HEK293 (cell line): ENCODE data around the gene LRIT3.

Source experiments
- CTCF ChIA-PET: fragments of 350-600 bp; formaldehyde crosslinking; extraction: SDS; loops from one replicate; lab custom pipeline; 2021; ENCODE audit warnings: antibody characterized with exemption; lab: Yijun Ruan, JAX
- POLR2A ChIA-PET: fragments of 300-600 bp; formaldehyde crosslinking; extraction: SDS; loops from one replicate; lab custom pipeline; 2020; ENCODE audit warnings: antibody characterized with exemption, inconsistent platforms; lab: Yijun Ruan, JAX
- H3K27ac ChIP-seq: fragments of 200-500 bp; sonication (Bioruptor generic); 2 replicates; pipeline ENCODE4 v1.5.1; 2014; ENCODE audit warnings: low read depth, low read length, control low read depth, inconsistent platforms; ENCODE audit errors: extremely low read depth
- H3K36me3 ChIP-seq, 2 experiments: fragments of 200-500 bp in 1 of 2; sonication (Bioruptor generic) in 1 of 2; 1 replicate in 1 of 2; 2 replicates in 1 of 2; pipeline ENCODE4 v1.5.1; 2014 to 2017; ENCODE audit warnings: inconsistent platforms in 2 of 2, low read length in 2 of 2; ENCODE audit not compliant: control insufficient read depth in 2 of 2, insufficient read depth in 1 of 2
- H3K4me1 ChIP-seq: fragments of 200-500 bp; sonication (Bioruptor generic); 2 replicates; pipeline ENCODE4 v1.5.1; 2014; ENCODE audit warnings: mild to moderate bottlenecking, low read length, inconsistent platforms; ENCODE audit not compliant: control insufficient read depth, insufficient read depth
- H3K4me3 ChIP-seq: 2 replicates; pipeline ENCODE4 v1.5.1; 2011; ENCODE audit warnings: low read depth, mild to moderate bottlenecking, control low read depth, low read length, moderate library complexity
- H3K9me3 ChIP-seq: fragments of 200-500 bp; sonication (Bioruptor generic); 2 replicates; pipeline ENCODE4 v1.5.1; 2014; ENCODE audit warnings: low read depth, low read length, inconsistent platforms; ENCODE audit not compliant: control insufficient read depth, insufficient read depth
- IKZF3 ChIP-seq: fragments of 450-650 bp; IDR thresholded peaks from 2 replicates; pipeline ENCODE4 v1.5.0; 2018; ENCODE audit warnings: missing biosample characterization, mild to moderate bottlenecking, missing genetic modification characterization, moderate library complexity
- KLF10 ChIP-seq: fragments of 450-650 bp; IDR thresholded peaks from 2 replicates; pipeline ENCODE4 v1.5.1; 2018; ENCODE audit warnings: missing biosample characterization, mild to moderate bottlenecking, missing genetic modification characterization
- KLF8 ChIP-seq: fragments of 450-650 bp; formaldehyde crosslinking; IDR thresholded peaks from 2 replicates; pipeline ENCODE4 v1.5.1; 2016; ENCODE audit warnings: missing biosample characterization, missing genetic modification characterization
- KLF9 ChIP-seq: fragments of 450-650 bp; formaldehyde crosslinking; IDR thresholded peaks from 2 replicates; pipeline ENCODE4 v1.5.1; 2016; ENCODE audit warnings: missing biosample characterization, missing genetic modification characterization, low read depth
- MEIS1 ChIP-seq: sonication (generic); formaldehyde crosslinking; IDR thresholded peaks from 2 replicates; pipeline ENCODE4 v1.8.1; 2022; ENCODE audit warnings: missing genetic modification reagents, mild to moderate bottlenecking, borderline replicate concordance
- PRDM10 ChIP-seq: fragments of 450-650 bp; formaldehyde crosslinking; IDR thresholded peaks from 2 replicates; pipeline ENCODE4 v1.5.1; 2016; ENCODE audit warnings: missing biosample characterization, missing genetic modification characterization
- PRDM6 ChIP-seq: fragments of 450-650 bp; formaldehyde crosslinking; IDR thresholded peaks from 2 replicates; pipeline ENCODE4 v1.5.1; 2017; ENCODE audit warnings: missing biosample characterization, missing genetic modification characterization
- ZBTB20 ChIP-seq: fragments of 450-650 bp; formaldehyde crosslinking; IDR thresholded peaks from 2 replicates; pipeline ENCODE4 v1.5.1; 2016; ENCODE audit warnings: missing biosample characterization, missing genetic modification characterization
- ZBTB44 ChIP-seq: fragments of 450-650 bp; IDR thresholded peaks from 2 replicates; pipeline ENCODE4 v1.5.1; 2018; ENCODE audit warnings: missing biosample characterization, mild to moderate bottlenecking, missing genetic modification characterization
- ZBTB8A ChIP-seq: fragments of 450-650 bp; formaldehyde crosslinking; IDR thresholded peaks from 2 replicates; pipeline ENCODE4 v1.5.1; 2016; ENCODE audit warnings: missing biosample characterization, missing genetic modification characterization
- ZFP37 ChIP-seq: fragments of 450-650 bp; formaldehyde crosslinking; IDR thresholded peaks from 2 replicates; pipeline ENCODE4 v1.5.1; 2016; ENCODE audit warnings: missing biosample characterization, missing genetic modification characterization
- ZNF157 ChIP-seq: fragments of 450-650 bp; formaldehyde crosslinking; IDR thresholded peaks from 2 replicates; pipeline ENCODE4 v1.5.1; 2016; ENCODE audit warnings: missing biosample characterization, missing genetic modification characterization
- ZNF341 ChIP-seq: fragments of 450-650 bp; formaldehyde crosslinking; IDR thresholded peaks from 2 replicates; pipeline ENCODE4; 2016; ENCODE audit warnings: low read depth, missing biosample characterization, missing genetic modification characterization
- ZNF544 ChIP-seq: fragments of 450-650 bp; formaldehyde crosslinking; IDR thresholded peaks from 2 replicates; pipeline ENCODE4 v1.5.0; 2017; ENCODE audit warnings: missing biosample characterization, missing genetic modification characterization
- ZNF560 ChIP-seq: fragments of 450-650 bp; formaldehyde crosslinking; IDR thresholded peaks from 2 replicates; pipeline ENCODE4 v1.5.1; 2017; ENCODE audit warnings: missing biosample characterization, missing genetic modification characterization, borderline replicate concordance
- ZNF596 ChIP-seq: fragments of 450-650 bp; IDR thresholded peaks from 2 replicates; pipeline ENCODE4 v1.5.0; 2018; ENCODE audit warnings: missing biosample characterization, mild to moderate bottlenecking, missing genetic modification characterization, moderate library complexity
- ZNF645 ChIP-seq: fragments of 450-650 bp; formaldehyde crosslinking; IDR thresholded peaks from 2 replicates; pipeline ENCODE4; 2016; ENCODE audit warnings: missing biosample characterization, missing genetic modification characterization
- ZNF76 ChIP-seq: fragments of 450-650 bp; formaldehyde crosslinking; IDR thresholded peaks from 2 replicates; pipeline ENCODE4; 2016; ENCODE audit warnings: low read depth, missing biosample characterization, missing genetic modification characterization, borderline replicate concordance
- ZSCAN30 ChIP-seq: fragments of 450-650 bp; IDR thresholded peaks from 2 replicates; pipeline ENCODE4 v1.5.1; 2018; ENCODE audit warnings: missing biosample characterization, mild to moderate bottlenecking, missing genetic modification characterization, moderate library complexity

LRIT3 gene

DNA sequence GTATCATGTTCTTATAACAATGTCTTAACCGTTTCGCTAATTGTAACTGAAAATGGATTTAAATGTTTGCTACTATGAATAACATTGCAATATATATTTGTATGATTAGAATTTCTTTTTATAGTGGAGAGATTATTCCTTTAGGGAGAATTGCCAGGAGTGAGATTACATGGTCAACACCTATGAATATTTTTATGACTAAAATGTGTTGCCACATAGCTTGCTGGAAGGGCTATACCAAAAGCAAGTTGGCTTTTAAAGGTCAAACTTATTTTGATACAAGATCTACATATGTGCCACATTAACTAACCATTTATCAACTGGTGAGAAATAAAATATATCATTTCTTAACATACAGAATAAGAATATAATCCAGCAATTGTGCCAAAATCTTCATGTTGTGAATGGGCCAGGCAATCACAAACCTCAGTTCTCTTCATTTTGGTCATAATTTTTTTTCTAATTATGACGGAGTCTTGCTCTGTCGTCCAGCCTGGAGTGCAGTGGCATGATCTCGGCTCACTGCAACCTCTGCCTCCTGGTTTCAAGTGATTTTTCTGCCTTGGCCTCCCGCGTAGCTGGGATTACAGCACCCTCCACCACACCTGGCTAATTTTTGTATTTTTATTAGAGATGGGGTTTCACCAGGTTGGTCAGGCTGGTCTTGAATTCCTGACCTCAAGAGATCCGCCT lies 54.8 kb downstream of the LRIT3 start (continued):
- no peak for TF ChIP-seq PRDM6 (tag by site-specific recombination)

GRCh38 chr4:109908731-109909130 lies 60.8 kb downstream of the LRIT3 start:
- no peak overlapping the region for H3K27ac ChIP-seq
- ChIA-PET POLR2A (no interaction called here), CTCF (no interaction called here)
- TF ChIP-seq ZNF76 (tag by site-specific recombination) (no peak), ZSCAN30 (tag by site-specific recombination) (no peak), ZNF645 (no peak)
- no peaks in the 10 kb centered on the region for H3K36me3 ChIP-seq
- no peaks in the 10 kb centered on the region for H3K9me3 ChIP-seq
- H3K4me1 ChIP-seq: no peaks in the 10 kb centered on the region
- H3K4me3 ChIP-seq: no peak overlapping the region

DNA sequence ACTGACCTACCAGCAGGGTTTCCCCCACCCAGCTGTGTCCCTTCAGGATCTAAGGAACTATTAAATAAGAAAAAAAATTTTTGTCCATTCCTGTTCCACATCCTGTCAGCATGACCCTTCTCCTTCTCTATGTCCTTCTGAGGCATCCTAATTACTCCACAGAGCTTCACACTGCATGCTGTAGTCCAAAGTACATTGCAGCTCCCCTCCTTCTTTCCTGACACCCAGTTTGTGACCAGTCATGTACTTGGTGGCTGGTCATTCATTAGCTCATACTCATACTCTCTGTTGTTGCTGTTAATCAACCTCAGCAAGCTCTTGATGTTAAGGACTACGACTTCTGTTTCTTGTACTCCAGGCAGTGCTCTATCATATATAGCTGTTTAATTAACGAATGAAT lies 62.3 kb downstream of the LRIT3 start:
- H3K27ac ChIP-seq: no peak overlapping the region
- ChIA-PET CTCF (no interaction called here), POLR2A (no interaction called here)
- no peaks in the 10 kb centered on the region for H3K9me3 ChIP-seq
- H3K4me1 ChIP-seq: no peaks in the 10 kb centered on the region
- H3K36me3 ChIP-seq: no peaks in the 10 kb centered on the region
- no peak overlapping the region for H3K4me3 ChIP-seq
- TF ChIP-seq IKZF3 (tag by site-specific recombination) (no peak), ZBTB20 (no peak), KLF8 (no peak), MEIS1 (CRISPR knock-in tag) (no peak), ZBTB44 (no peak), ZNF544 (tag by site-specific recombination) (no peak), KLF10 (tag by site-specific recombination) (no peak), ZNF341 (tag by site-specific recombination) (no peak), KLF9 (tag by site-specific recombination) (no peak), ZNF560 (tag by site-specific recombination) (no peak), ZFP37 (no peak), PRDM10 (no peak), ZNF596 (no peak), ZBTB8A (no peak), ZNF157 (no peak)
